ENCODE measurements around the gene SPAG16. TPM values are rescaled to one million over a fixed set of nuclear protein-coding genes. Genes with fewer than 3 reads are reported as not detected.

The SPAG16 gene
- total and polyA plus RNA-seq, 3 donors from 2014 or later: 69.7 to 111 (median 80.7) TPM

DNA sequence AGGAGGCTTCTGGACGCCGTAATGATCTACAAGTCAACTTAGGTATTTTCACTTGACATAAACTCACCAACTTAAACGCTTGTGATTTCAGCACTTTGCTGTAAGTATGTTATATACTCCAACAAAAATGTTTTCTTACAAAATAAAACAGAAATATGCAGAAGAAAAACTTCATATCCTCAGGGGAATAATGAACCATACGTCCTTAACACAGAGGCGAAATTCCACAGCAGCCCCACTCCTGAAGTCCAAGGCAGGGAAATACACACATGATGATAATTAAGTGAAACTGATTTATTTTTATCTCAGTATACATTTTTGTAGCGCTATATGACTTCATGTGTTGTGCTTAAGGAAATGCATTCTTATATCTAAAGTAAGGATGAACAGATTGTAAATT lies 791.2 kb downstream of the SPAG16 start:
- no peak overlapping the region for H3K4me3 ChIP-seq
- intact Hi-C loops (cut with DNase I; ENCODE audit: low total_unique reads): no loop called here
- no peaks in the 10 kb centered on the region for H3K4me1 ChIP-seq
- no peaks in the 10 kb centered on the region for H3K27me3 ChIP-seq
- no peak overlapping the region for H3K27ac ChIP-seq
- TF ChIP-seq POLR2A (IDR thresholded peaks at IDR 0.05): no peak
- TF ChIP-seq, protein P1, sequence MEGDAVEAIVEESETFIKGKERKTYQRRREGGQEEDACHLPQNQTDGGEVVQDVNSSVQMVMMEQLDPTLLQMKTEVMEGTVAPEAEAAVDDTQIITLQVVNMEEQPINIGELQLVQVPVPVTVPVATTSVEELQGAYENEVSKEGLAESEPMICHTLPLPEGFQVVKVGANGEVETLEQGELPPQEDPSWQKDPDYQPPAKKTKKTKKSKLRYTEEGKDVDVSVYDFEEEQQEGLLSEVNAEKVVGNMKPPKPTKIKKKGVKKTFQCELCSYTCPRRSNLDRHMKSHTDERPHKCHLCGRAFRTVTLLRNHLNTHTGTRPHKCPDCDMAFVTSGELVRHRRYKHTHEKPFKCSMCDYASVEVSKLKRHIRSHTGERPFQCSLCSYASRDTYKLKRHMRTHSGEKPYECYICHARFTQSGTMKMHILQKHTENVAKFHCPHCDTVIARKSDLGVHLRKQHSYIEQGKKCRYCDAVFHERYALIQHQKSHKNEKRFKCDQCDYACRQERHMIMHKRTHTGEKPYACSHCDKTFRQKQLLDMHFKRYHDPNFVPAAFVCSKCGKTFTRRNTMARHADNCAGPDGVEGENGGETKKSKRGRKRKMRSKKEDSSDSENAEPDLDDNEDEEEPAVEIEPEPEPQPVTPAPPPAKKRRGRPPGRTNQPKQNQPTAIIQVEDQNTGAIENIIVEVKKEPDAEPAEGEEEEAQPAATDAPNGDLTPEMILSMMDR (IDR thresholded peaks at IDR 0.05): no peak
- no peaks in the 10 kb centered on the region for H3K36me3 ChIP-seq (ENCODE audit: low read depth, missing control alignments)
- no peak for DNase-seq
- WGBS, 2 donors: 68 to 80% methylated on average over 6 of the region's 6 CpGs
- H3K9me3 ChIP-seq: no peaks in the 10 kb centered on the region

DNA sequence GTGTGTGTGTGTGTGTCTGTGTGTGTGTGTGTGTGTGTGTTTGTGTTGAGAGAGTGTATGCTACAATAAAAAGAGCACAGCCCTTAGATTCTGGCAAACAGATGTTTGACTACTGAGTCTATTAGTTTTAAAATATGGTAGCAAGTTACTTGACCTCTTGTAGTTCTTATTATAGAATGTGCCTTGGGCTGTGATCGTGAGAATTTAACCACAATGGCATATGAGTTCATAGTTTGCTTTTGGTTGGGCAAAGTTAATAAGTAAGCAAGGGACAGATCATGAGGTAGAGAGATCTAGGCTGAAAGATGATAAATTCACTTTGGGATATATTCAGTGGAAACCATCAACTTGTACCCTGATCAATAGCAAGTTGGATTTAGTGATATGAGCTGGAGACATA lies 792.3 kb downstream of the SPAG16 start:
- intact Hi-C loops (cut with DNase I; ENCODE audit: low total_unique reads): no loop called here
- no peak overlapping the region for H3K27ac ChIP-seq
- H3K27me3 ChIP-seq: no peaks in the 10 kb centered on the region
- H3K4me3 ChIP-seq: no peak overlapping the region
- no peaks in the 10 kb centered on the region for H3K36me3 ChIP-seq (ENCODE audit: low read depth, missing control alignments)
- TF ChIP-seq, protein P1 (IDR thresholded peaks at IDR 0.05): no peak
- no peak for TF ChIP-seq POLR2A (IDR thresholded peaks at IDR 0.05)
- no peaks in the 10 kb centered on the region for H3K4me1 ChIP-seq
- no peak for DNase-seq
- 88 to 94% methylated on average over 1 of the region's 1 CpG for WGBS, 2 donors
- H3K9me3 ChIP-seq: no peaks in the 10 kb centered on the region

DNA sequence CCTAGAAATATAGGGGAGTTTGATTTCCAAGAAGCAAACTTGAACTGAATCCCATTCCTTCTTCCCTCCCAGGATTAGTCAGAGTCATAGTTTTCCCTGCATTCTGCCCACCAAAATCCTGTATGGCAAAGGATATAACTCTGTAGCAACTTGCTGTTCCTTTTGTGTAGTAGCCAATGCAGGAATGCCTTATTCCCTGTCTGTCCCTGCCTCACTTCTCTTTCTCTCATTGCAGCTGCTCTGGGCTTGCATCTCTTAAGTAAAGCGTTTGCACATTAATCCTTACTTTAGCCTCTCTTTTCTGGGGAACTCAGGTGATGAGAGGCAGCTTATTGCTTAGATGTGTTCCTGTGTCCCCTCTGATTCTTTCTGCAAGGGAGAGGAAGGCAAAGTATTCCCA lies 793.5 kb downstream of the SPAG16 start:
- Histone ChIP-seq H3K27me3 (no peaks in the 10 kb centered on the region), H3K36me3 (ENCODE audit: low read depth, missing control alignments) (no peaks in the 10 kb centered on the region), H3K4me3 (no peak overlapping the region), H3K9me3 (no peaks in the 10 kb centered on the region), H3K4me1 (no peaks in the 10 kb centered on the region), H3K27ac (no peak overlapping the region)
- 66 to 83% methylated on average over 1 of the region's 1 CpG for WGBS, 2 donors
- intact Hi-C loops (cut with DNase I; ENCODE audit: low total_unique reads): no loop called here
- TF ChIP-seq, protein P1 (IDR thresholded peaks at IDR 0.05): no peak
- TF ChIP-seq POLR2A (IDR thresholded peaks at IDR 0.05): no peak
- no peak for DNase-seq

DNA sequence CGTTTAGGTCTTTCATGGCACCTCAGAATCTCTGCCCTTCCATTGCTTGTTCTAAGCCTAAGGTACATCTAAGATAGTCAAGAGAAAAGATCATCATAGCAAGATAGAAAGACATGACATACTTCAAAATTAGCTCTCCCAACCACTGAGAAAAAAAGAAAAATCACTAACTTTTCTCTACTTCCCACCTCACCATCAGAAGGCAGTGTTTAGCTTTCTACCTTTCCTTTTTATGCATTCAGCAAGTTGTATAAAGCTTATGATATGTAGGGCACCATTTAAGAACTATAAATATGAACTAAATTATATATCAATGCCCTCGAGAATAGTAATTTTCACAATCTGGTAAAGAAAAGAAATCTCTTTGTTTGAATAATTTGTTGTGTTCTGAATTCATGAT lies 794.8 kb downstream of the SPAG16 start:
- no peak for TF ChIP-seq POLR2A (IDR thresholded peaks at IDR 0.05)
- TF ChIP-seq, protein P1 (IDR thresholded peaks at IDR 0.05): no peak
- Histone ChIP-seq H3K36me3 (ENCODE audit: low read depth, missing control alignments) (no peaks in the 10 kb centered on the region), H3K4me1 (no peaks in the 10 kb centered on the region), H3K27ac (no peak overlapping the region), H3K4me3 (no peak overlapping the region), H3K9me3 (no peaks in the 10 kb centered on the region), H3K27me3 (no peaks in the 10 kb centered on the region)
- 87% methylated on average over 2 of the region's 2 CpGs for WGBS, 2 donors
- intact Hi-C loops (cut with DNase I; ENCODE audit: low total_unique reads): no loop called here
- no peak for DNase-seq

DNA sequence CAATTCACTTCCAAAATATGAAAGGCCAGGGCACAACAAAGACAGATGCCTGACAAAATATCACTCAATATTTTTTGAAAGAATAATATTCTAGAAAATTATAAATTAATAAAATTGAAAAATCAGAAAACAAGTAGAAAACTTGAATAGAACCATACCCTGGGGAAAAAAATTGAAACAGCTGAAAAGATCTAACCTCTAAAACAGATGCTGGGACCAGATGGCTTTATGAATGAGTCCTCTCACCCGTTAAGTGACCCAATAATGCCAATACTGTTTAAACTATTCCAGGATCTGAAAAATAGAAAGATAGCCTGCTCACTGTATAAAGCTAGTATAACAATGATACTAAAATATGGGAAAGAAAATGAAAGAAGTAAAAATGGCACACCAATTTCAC lies 804.3 kb downstream of the SPAG16 start:
- H3K36me3 ChIP-seq (ENCODE audit: low read depth, missing control alignments): no peaks in the 10 kb centered on the region
- no peak for DNase-seq
- TF ChIP-seq, protein P1 (IDR thresholded peaks at IDR 0.05): no peak
- no peaks in the 10 kb centered on the region for H3K27me3 ChIP-seq
- H3K4me1 ChIP-seq: no peaks in the 10 kb centered on the region
- H3K9me3 ChIP-seq: no peaks in the 10 kb centered on the region
- 88% methylated on average over 1 of the region's 1 CpG for WGBS, 2 donors
- no peak overlapping the region for H3K4me3 ChIP-seq
- intact Hi-C loops (cut with DNase I; ENCODE audit: low total_unique reads): no loop called here
- H3K27ac ChIP-seq: no peak overlapping the region

All from testis (tissue), 3 donors.